ENCODE results near the gene MAMDC4.
"Not testable (repeated sequence)": the region's sequence is repeated elsewhere in the genome, so short reads cannot be mapped to it uniquely, and the experiment has no call there.

GRCh38 chr9:136841646-136842379, 10.3 kb upstream of the MAMDC4 start:
- not testable (repeated sequence) for TF ChIP-seq CTCF (conservative IDR thresholded peaks at IDR 0.05); ZFX (IDR thresholded peaks at IDR 0.05)
